ENCODE measurements around the gene ERGIC1.

DNA sequence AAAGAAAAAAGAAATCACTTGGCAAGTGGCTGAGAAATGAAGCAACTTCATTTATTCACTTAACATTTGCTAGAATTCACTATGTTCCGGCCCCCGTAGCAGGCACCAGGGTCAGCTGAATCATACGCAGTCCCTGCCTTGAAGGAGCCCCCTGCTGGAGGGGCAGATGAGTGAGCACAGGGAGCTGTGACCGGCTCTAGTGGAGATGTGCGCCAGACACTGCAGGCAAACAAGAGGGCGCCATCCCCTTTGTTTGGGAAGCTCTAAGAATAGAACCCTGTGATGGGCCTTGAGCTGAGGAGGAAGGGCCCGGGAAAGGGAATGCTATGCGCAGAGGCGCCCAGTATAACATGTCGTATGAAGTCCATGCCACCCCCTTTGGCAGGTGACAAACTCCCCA lies 105.0 kb downstream of the ERGIC1 start:
- TF ChIP-seq, protein P1, sequence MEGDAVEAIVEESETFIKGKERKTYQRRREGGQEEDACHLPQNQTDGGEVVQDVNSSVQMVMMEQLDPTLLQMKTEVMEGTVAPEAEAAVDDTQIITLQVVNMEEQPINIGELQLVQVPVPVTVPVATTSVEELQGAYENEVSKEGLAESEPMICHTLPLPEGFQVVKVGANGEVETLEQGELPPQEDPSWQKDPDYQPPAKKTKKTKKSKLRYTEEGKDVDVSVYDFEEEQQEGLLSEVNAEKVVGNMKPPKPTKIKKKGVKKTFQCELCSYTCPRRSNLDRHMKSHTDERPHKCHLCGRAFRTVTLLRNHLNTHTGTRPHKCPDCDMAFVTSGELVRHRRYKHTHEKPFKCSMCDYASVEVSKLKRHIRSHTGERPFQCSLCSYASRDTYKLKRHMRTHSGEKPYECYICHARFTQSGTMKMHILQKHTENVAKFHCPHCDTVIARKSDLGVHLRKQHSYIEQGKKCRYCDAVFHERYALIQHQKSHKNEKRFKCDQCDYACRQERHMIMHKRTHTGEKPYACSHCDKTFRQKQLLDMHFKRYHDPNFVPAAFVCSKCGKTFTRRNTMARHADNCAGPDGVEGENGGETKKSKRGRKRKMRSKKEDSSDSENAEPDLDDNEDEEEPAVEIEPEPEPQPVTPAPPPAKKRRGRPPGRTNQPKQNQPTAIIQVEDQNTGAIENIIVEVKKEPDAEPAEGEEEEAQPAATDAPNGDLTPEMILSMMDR (IDR thresholded peaks at IDR 0.05): no peak
- TF ChIP-seq POLR2A (IDR thresholded peaks at IDR 0.05): no peak

Measured in ovary (tissue), 3 donors.